Kidney epithelial cell (primary cell): ENCODE measurements around the gene WBP2. TPM values are rescaled to one million over a fixed set of nuclear protein-coding genes. Genes with fewer than 3 reads are reported as not detected.

Source experiments
- DNase-seq: peaks from one replicate; pipeline ENCODE4 v3.0.0-alpha.2; 2010; ENCODE audit warnings: low read depth
- H3K27me3 ChIP-seq: 2 replicates; pipeline ENCODE4 v1.6.0; 2011; ENCODE audit warnings: low read length; ENCODE audit not compliant: control insufficient read depth, insufficient read depth
- H3K36me3 ChIP-seq: 2 replicates; pipeline ENCODE4 v1.5.1; 2011; ENCODE audit warnings: low read length; ENCODE audit not compliant: control insufficient read depth, insufficient read depth
- H3K4me3 ChIP-seq: 2 replicates; pipeline ENCODE4 v1.5.1; 2011; ENCODE audit warnings: low read depth, mild to moderate bottlenecking, control low read depth, low read length
- CTCF ChIP-seq: IDR thresholded peaks from 2 replicates; pipeline ENCODE4 v1.5.1; 2011; ENCODE audit warnings: mild to moderate bottlenecking, moderate library complexity, low read length, control low read depth, inconsistent platforms; ENCODE audit not compliant: insufficient read depth, poor library complexity, severe bottlenecking
- total RNA-seq: library from RNA; depleted of rRNA; stranded (reverse); fragments of >200 nt; gene quantifications from 2 replicates; pipeline ENCODE4 v1.2.3, GENCODE V29; 2015

The WBP2 gene
- total RNA-seq, 1 donor from 2014 or later = 105 TPM

- H3K36me3 ChIP-seq = peaks cover 7% of the 10 kb centered on the region
- no peak overlapping the region for H3K4me3 ChIP-seq
- DNase-seq = no peak
- no peaks in the 10 kb centered on the region for H3K27me3 ChIP-seq
- TF ChIP-seq CTCF = no peak
Measured at GRCh38 chr17:75816693-75817092, 38.4 kb downstream of the WBP2 start.

GRCh38 chr17:75815399-75815798, 39.7 kb downstream of the WBP2 start:
- TF ChIP-seq CTCF = no peak
- H3K4me3 ChIP-seq = no peak overlapping the region
- peaks cover 7% of the 10 kb centered on the region for H3K36me3 ChIP-seq
- H3K27me3 ChIP-seq = no peaks in the 10 kb centered on the region
- no peak for DNase-seq

- Histone ChIP-seq H3K36me3 (peaks cover 7% of the 10 kb centered on the region), H3K27me3 (no peaks in the 10 kb centered on the region), H3K4me3 (no peak overlapping the region)
- no peak for TF ChIP-seq CTCF
- DNase-seq = peak; percentile 23
Measured at GRCh38 chr17:75814900-75815373, 40.2 kb downstream of the WBP2 start.

- H3K27me3 ChIP-seq = no peaks in the 10 kb centered on the region
- H3K4me3 ChIP-seq = no peak overlapping the region
- no peak for DNase-seq
- no peak for TF ChIP-seq CTCF
- peaks cover 6% of the 10 kb centered on the region for H3K36me3 ChIP-seq
Measured at GRCh38 chr17:75814021-75814395, 41.1 kb downstream of the WBP2 start.

- TF ChIP-seq CTCF = no peak
- no peaks in the 10 kb centered on the region for H3K27me3 ChIP-seq
- peaks cover 6% of the 10 kb centered on the region for H3K36me3 ChIP-seq
- H3K4me3 ChIP-seq = no peak overlapping the region
- DNase-seq = no peak
Measured at GRCh38 chr17:75813081-75814020, 41.8 kb downstream of the WBP2 start.
